ENCODE results near the gene ADCY6.

ADCY6 gene

GRCh38 chr12:48770756-48771155, 18.1 kb downstream of the ADCY6 start:
- H3K9me3 ChIP-seq (ENCODE audit: control insufficient read depth, low read length), result no peaks in the 10 kb centered on the region
- H2BK12ac ChIP-seq (ENCODE audit: low read length in 2 of 2), result no peak overlapping the region
- no peak overlapping the region for H4K8ac ChIP-seq (ENCODE audit: low read length)
- H3K79me1 ChIP-seq (replicated peaks; ENCODE audit: low read length, poor library complexity, severe bottlenecking), result peaks cover 40% of the 10 kb centered on the region
- H2BK5ac ChIP-seq (ENCODE audit: low read depth, low read length, poor library complexity, severe bottlenecking), result no peak overlapping the region
- WGBS, result 94% methylated on average over 10 of the region's 10 CpGs
- no peaks in the 10 kb centered on the region for H3K27me3 ChIP-seq (ENCODE audit: control insufficient read depth in 1 of 2, insufficient read depth in 1 of 2, low read length in 2 of 2)
- H4K91ac ChIP-seq (ENCODE audit: low read length), result no peak overlapping the region
- no peak overlapping the region for H3K14ac ChIP-seq (ENCODE audit: low read length in 2 of 2)
- H2BK15ac ChIP-seq (ENCODE audit: low read depth, poor library complexity, severe bottlenecking), result no peak overlapping the region
- H3K18ac ChIP-seq (ENCODE audit: low read depth in 1 of 2, low read length in 2 of 2), result no peak overlapping the region
- no peak overlapping the region for H2AFZ ChIP-seq (ENCODE audit: low read depth, low read length)
- no peak overlapping the region for H3K9ac ChIP-seq (ENCODE audit: low read length)
- DNase-seq, result no peak
- no peak overlapping the region for H3K4ac ChIP-seq (ENCODE audit: low read depth in 1 of 2, low read length in 2 of 2)
- no peak overlapping the region for H2BK120ac ChIP-seq (ENCODE audit: low read depth, low read length)
- peaks cover 74 to 82% of the 10 kb centered on the region in 2 experiments for H3K36me3 ChIP-seq (ENCODE audit: control insufficient read depth in 1 of 2, insufficient read depth in 2 of 2, low read depth in 1 of 2, low read length in 2 of 2)
- H2AK5ac ChIP-seq (ENCODE audit: low read length, severe bottlenecking), result no peak overlapping the region
- no peak overlapping the region for H3K4me3 ChIP-seq (ENCODE audit: insufficient read depth in 1 of 2, low read depth in 1 of 2, low read length in 2 of 2)
- H3K4me2 ChIP-seq (ENCODE audit: low read length, poor library complexity, severe bottlenecking), result no peak overlapping the region
- H3K4me1 ChIP-seq (ENCODE audit: control insufficient read depth, insufficient read depth, low read depth, low read length), result peaks cover 12% of the 10 kb centered on the region
- H3K23ac ChIP-seq (ENCODE audit: low read length in 2 of 2), result no peak overlapping the region
- H3K27ac ChIP-seq (ENCODE audit: low read length, poor library complexity, severe bottlenecking), result no peak overlapping the region

GRCh38 chr12:48768736-48769135, 20.2 kb downstream of the ADCY6 start:
- WGBS, result 97% methylated on average over 9 of the region's 9 CpGs
- Histone ChIP-seq H3K79me1 (replicated peaks; ENCODE audit: low read length, poor library complexity, severe bottlenecking) (peaks cover 27% of the 10 kb centered on the region), H3K4me2 (ENCODE audit: low read length, poor library complexity, severe bottlenecking) (no peak overlapping the region), H3K9ac (ENCODE audit: low read length) (no peak overlapping the region), H2AFZ (ENCODE audit: low read depth, low read length) (no peak overlapping the region), H2BK5ac (ENCODE audit: low read depth, low read length, poor library complexity, severe bottlenecking) (no peak overlapping the region), H3K36me3 (ENCODE audit: control insufficient read depth in 1 of 2, insufficient read depth in 2 of 2, low read depth in 1 of 2, low read length in 2 of 2) (peaks cover 59 to 75% of the 10 kb centered on the region in 2 experiments), H2BK15ac (ENCODE audit: low read depth, poor library complexity, severe bottlenecking) (peak overlapping the region; percentile 37), H2AK5ac (ENCODE audit: low read length, severe bottlenecking) (no peak overlapping the region), H3K27ac (ENCODE audit: low read length, poor library complexity, severe bottlenecking) (no peak overlapping the region), H3K4ac (ENCODE audit: low read depth in 1 of 2, low read length in 2 of 2) (no peak overlapping the region), H3K27me3 (ENCODE audit: control insufficient read depth in 1 of 2, insufficient read depth in 1 of 2, low read length in 2 of 2) (no peaks in the 10 kb centered on the region), H2BK120ac (ENCODE audit: low read depth, low read length) (no peak overlapping the region), H4K91ac (ENCODE audit: low read length) (no peak overlapping the region), H3K9me3 (ENCODE audit: control insufficient read depth, low read length) (no peaks in the 10 kb centered on the region), H3K4me1 (ENCODE audit: control insufficient read depth, insufficient read depth, low read depth, low read length) (peaks cover 11% of the 10 kb centered on the region), H3K4me3 (ENCODE audit: insufficient read depth in 1 of 2, low read depth in 1 of 2, low read length in 2 of 2) (no peak overlapping the region), H3K23ac (ENCODE audit: low read length in 2 of 2) (no peak overlapping the region), H4K8ac (ENCODE audit: low read length) (no peak overlapping the region), H3K14ac (ENCODE audit: low read length in 2 of 2) (no peak overlapping the region), H2BK12ac (ENCODE audit: low read length in 2 of 2) (no peak overlapping the region), H3K18ac (ENCODE audit: low read depth in 1 of 2, low read length in 2 of 2) (no peak overlapping the region)
- no peak for DNase-seq

- no peak overlapping the region for H3K9ac ChIP-seq (ENCODE audit: low read length)
- H3K4me3 ChIP-seq (ENCODE audit: insufficient read depth in 1 of 2, low read depth in 1 of 2, low read length in 2 of 2), result no peak overlapping the region
- H3K27me3 ChIP-seq (ENCODE audit: control insufficient read depth in 1 of 2, insufficient read depth in 1 of 2, low read length in 2 of 2), result no peaks in the 10 kb centered on the region
- no peaks in the 10 kb centered on the region for H3K9me3 ChIP-seq (ENCODE audit: control insufficient read depth, low read length)
- peaks cover 53 to 69% of the 10 kb centered on the region in 2 experiments for H3K36me3 ChIP-seq (ENCODE audit: control insufficient read depth in 1 of 2, insufficient read depth in 2 of 2, low read depth in 1 of 2, low read length in 2 of 2)
- whole genome bisulfite sequencing, result 96% methylated on average over 2 of the region's 2 CpGs
- no peak overlapping the region for H4K8ac ChIP-seq (ENCODE audit: low read length)
- no peak overlapping the region for H2BK5ac ChIP-seq (ENCODE audit: low read depth, low read length, poor library complexity, severe bottlenecking)
- H3K4ac ChIP-seq (ENCODE audit: low read depth in 1 of 2, low read length in 2 of 2), result no peak overlapping the region
- H4K91ac ChIP-seq (ENCODE audit: low read length), result no peak overlapping the region
- DNase-seq, result no peak
- no peak overlapping the region for H2BK120ac ChIP-seq (ENCODE audit: low read depth, low read length)
- H3K23ac ChIP-seq (ENCODE audit: low read length in 2 of 2), result no peak overlapping the region
- H3K79me1 ChIP-seq (replicated peaks; ENCODE audit: low read length, poor library complexity, severe bottlenecking), result peaks cover 22% of the 10 kb centered on the region
- H2AFZ ChIP-seq (ENCODE audit: low read depth, low read length), result no peak overlapping the region
- H2BK15ac ChIP-seq (ENCODE audit: low read depth, poor library complexity, severe bottlenecking), result no peak overlapping the region
- no peak overlapping the region for H2BK12ac ChIP-seq (ENCODE audit: low read length in 2 of 2)
- no peak overlapping the region for H3K18ac ChIP-seq (ENCODE audit: low read depth in 1 of 2, low read length in 2 of 2)
- H3K4me2 ChIP-seq (ENCODE audit: low read length, poor library complexity, severe bottlenecking), result no peak overlapping the region
- H3K14ac ChIP-seq (ENCODE audit: low read length in 2 of 2), result no peak overlapping the region
- no peak overlapping the region for H2AK5ac ChIP-seq (ENCODE audit: low read length, severe bottlenecking)
- H3K4me1 ChIP-seq (ENCODE audit: control insufficient read depth, insufficient read depth, low read depth, low read length), result peaks cover 11% of the 10 kb centered on the region
- no peak overlapping the region for H3K27ac ChIP-seq (ENCODE audit: low read length, poor library complexity, severe bottlenecking)
Observed at GRCh38 chr12:48768147-48768546, 20.7 kb downstream of the ADCY6 start.

GRCh38 chr12:48767521-48767920, 21.4 kb downstream of the ADCY6 start:
- no peak for DNase-seq
- Histone ChIP-seq H2AFZ (ENCODE audit: low read depth, low read length) (no peak overlapping the region), H3K4me1 (ENCODE audit: control insufficient read depth, insufficient read depth, low read depth, low read length) (peaks cover 11% of the 10 kb centered on the region), H3K27me3 (ENCODE audit: control insufficient read depth in 1 of 2, insufficient read depth in 1 of 2, low read length in 2 of 2) (no peaks in the 10 kb centered on the region), H3K4me3 (ENCODE audit: insufficient read depth in 1 of 2, low read depth in 1 of 2, low read length in 2 of 2) (no peak overlapping the region), H2BK15ac (ENCODE audit: low read depth, poor library complexity, severe bottlenecking) (no peak overlapping the region), H3K14ac (ENCODE audit: low read length in 2 of 2) (no peak overlapping the region), H3K23ac (ENCODE audit: low read length in 2 of 2) (no peak overlapping the region), H4K8ac (ENCODE audit: low read length) (no peak overlapping the region), H3K9me3 (ENCODE audit: control insufficient read depth, low read length) (no peaks in the 10 kb centered on the region), H4K91ac (ENCODE audit: low read length) (no peak overlapping the region), H3K27ac (ENCODE audit: low read length, poor library complexity, severe bottlenecking) (no peak overlapping the region), H3K4me2 (ENCODE audit: low read length, poor library complexity, severe bottlenecking) (no peak overlapping the region), H3K18ac (ENCODE audit: low read depth in 1 of 2, low read length in 2 of 2) (no peak overlapping the region), H2BK12ac (ENCODE audit: low read length in 2 of 2) (no peak overlapping the region), H2BK120ac (ENCODE audit: low read depth, low read length) (no peak overlapping the region), H3K4ac (ENCODE audit: low read depth in 1 of 2, low read length in 2 of 2) (no peak overlapping the region), H3K79me1 (replicated peaks; ENCODE audit: low read length, poor library complexity, severe bottlenecking) (peaks cover 20% of the 10 kb centered on the region), H2AK5ac (ENCODE audit: low read length, severe bottlenecking) (no peak overlapping the region), H2BK5ac (ENCODE audit: low read depth, low read length, poor library complexity, severe bottlenecking) (no peak overlapping the region), H3K36me3 (ENCODE audit: control insufficient read depth in 1 of 2, insufficient read depth in 2 of 2, low read depth in 1 of 2, low read length in 2 of 2) (peaks cover 47 to 65% of the 10 kb centered on the region in 2 experiments), H3K9ac (ENCODE audit: low read length) (no peak overlapping the region)
- 95% methylated on average over 6 of the region's 6 CpGs for WGBS

Measured in mesenchymal stem cell (in vitro differentiated cells and primary cell).